ENCODE data around the gene ATP6V0A4.
"Not testable (repeated sequence)": the region's sequence is repeated elsewhere in the genome, so short reads cannot be mapped to it uniquely, and the experiment has no call there.

Gene ATP6V0A4

GRCh38 chr7:138797715-138798320, at the start of gene ATP6V0A4, which contains the start of gene TMEM213:
Gene ATP6V0A4 (minus strand): TSS chr7:138798196. CDS start chr7:138771247, 26,949 bp downstream.
Gene TMEM213 (plus strand): TSS chr7:138797994. CDS start chr7:138798105, 111 bp downstream.
- DNase-seq = no peak

- no peak for DNase-seq
Measured at GRCh38 chr7:138845711-138846110, 47.7 kb upstream of the ATP6V0A4 start.

GRCh38 chr7:138843632-138844580, 45.9 kb upstream of the ATP6V0A4 start:
- DNase-seq = no peak

- DNase-seq = peak; percentile 45
Measured at GRCh38 chr7:138842111-138842510, 44.1 kb upstream of the ATP6V0A4 start.

GRCh38 chr7:138838166-138838565, 40.2 kb upstream of the ATP6V0A4 start:
- no peak for DNase-seq

- no peak for DNase-seq
Measured at GRCh38 chr7:138837627-138838026, 39.6 kb upstream of the ATP6V0A4 start.

- no peak for DNase-seq
Measured at GRCh38 chr7:138835087-138835486, 37.1 kb upstream of the ATP6V0A4 start.

- DNase-seq = no peak
Measured at GRCh38 chr7:138834583-138834982, 36.6 kb upstream of the ATP6V0A4 start.

- no peak for DNase-seq
Measured at GRCh38 chr7:138833596-138833995, 35.6 kb upstream of the ATP6V0A4 start.

- no peak for DNase-seq
Measured at GRCh38 chr7:138832966-138833365, 35.0 kb upstream of the ATP6V0A4 start.

- no peak for DNase-seq
Measured at GRCh38 chr7:138829335-138829734, 31.3 kb upstream of the ATP6V0A4 start.

- no peak for DNase-seq
Measured at GRCh38 chr7:138828302-138828701, 30.3 kb upstream of the ATP6V0A4 start.

GRCh38 chr7:138825049-138825721, 27.2 kb upstream of the ATP6V0A4 start:
- no peak for DNase-seq

- DNase-seq = no peak
Measured at GRCh38 chr7:138822867-138823535, 25.0 kb upstream of the ATP6V0A4 start.

- no peak for DNase-seq
Measured at GRCh38 chr7:138821912-138822311, 23.9 kb upstream of the ATP6V0A4 start.

- no peak for DNase-seq
Measured at GRCh38 chr7:138819625-138820024, 21.6 kb upstream of the ATP6V0A4 start.

GRCh38 chr7:138816650-138817049, 18.7 kb upstream of the ATP6V0A4 start:
- DNase-seq = no peak

- no peak for DNase-seq
Measured at GRCh38 chr7:138814816-138815332, 16.9 kb upstream of the ATP6V0A4 start.

- no peak for DNase-seq
Measured at GRCh38 chr7:138813945-138814344, 15.9 kb upstream of the ATP6V0A4 start.

GRCh38 chr7:138811327-138811726, 13.3 kb upstream of the ATP6V0A4 start:
- DNase-seq = not testable (repeated sequence)

GRCh38 chr7:138809346-138809745, 11.3 kb upstream of the ATP6V0A4 start:
- no peak for DNase-seq

GRCh38 chr7:138804618-138805017, 6.6 kb upstream of the ATP6V0A4 start:
- DNase-seq = no peak

GRCh38 chr7:138802706-138803105, 4.7 kb upstream of the ATP6V0A4 start:
- DNase-seq = no peak

All from amniotic stem cell (primary cell).